Kidney (tissue), 14 donors: ENCODE data around the gene EWSR1. TPM values are rescaled to one million over a fixed set of nuclear protein-coding genes. Genes with fewer than 3 reads are reported as not detected.

Experiments
- DNase-seq, 5 donors: peaks; one replicate each; pipeline ENCODE4 v3.0.0-alpha.2; 2013 to 2020
- FAIRE-seq: peaks from 2 replicates; lab custom pipeline; 2012; peaks lifted over from hg19 to GRCh38; lab: Jason Lieb, UNC
- H3K27ac ChIP-seq, 2 donors: one replicate each; pipeline ENCODE4 v1.7.0; 2013; ENCODE audit warnings: low read depth in 2 of 2, low read length in 2 of 2, inconsistent platforms in 1 of 2
- H3K27me3 ChIP-seq: one replicate; pipeline ENCODE4 v1.7.1; 2013; ENCODE audit warnings: low read length, inconsistent platforms; ENCODE audit not compliant: control insufficient read depth, insufficient read depth
- H3K36me3 ChIP-seq, 3 donors: one replicate each; pipeline versions ENCODE4 v1.7.0 to v1.7.1; 2013; ENCODE audit warnings: low read length in 3 of 3, control low read depth in 1 of 3, inconsistent platforms in 1 of 3; ENCODE audit not compliant: insufficient read depth in 3 of 3, control insufficient read depth in 2 of 3
- H3K4me1 ChIP-seq, 3 donors: one replicate each; pipeline versions ENCODE4 v1.7.0 to v1.7.1; 2013; ENCODE audit warnings: low read length in 3 of 3, inconsistent platforms in 1 of 3, low read depth in 1 of 3; ENCODE audit not compliant: control insufficient read depth in 2 of 3, insufficient read depth in 2 of 3
- H3K4me3 ChIP-seq, 3 donors: one replicate each; pipeline versions ENCODE4 v1.7.0 to v1.8.1; 2013; ENCODE audit warnings: low read length in 3 of 3, control low read depth in 1 of 3, inconsistent platforms in 1 of 3
- H3K9ac ChIP-seq, 3 donors: one replicate each; pipeline versions ENCODE4 v1.7.0 to v1.7.1; 2013; ENCODE audit warnings: low read length in 3 of 3, control low read depth in 1 of 3, inconsistent platforms in 1 of 3
- H3K9me3 ChIP-seq, 3 donors: one replicate each; pipeline versions ENCODE4 v1.7.0 to v1.7.1; 2013; ENCODE audit warnings: low read length in 3 of 3, control low read depth in 1 of 3, inconsistent platforms in 1 of 3; ENCODE audit not compliant: control insufficient read depth in 2 of 3, insufficient read depth in 1 of 3
- intact Hi-C: fragments of 100-400 bp; cut with DNase I; formaldehyde crosslinking; loops from one replicate; pipeline ENCODE4 v1.11.1; 2022
- polyA plus RNA-seq: library from polyadenylated mRNA; stranded (reverse); fragments of 350-450 nt; fragmentation: Illumina TruSeq; extraction: RNeasy Lipid Tissue Mini Kit (QIAGEN cat#74804); gene quantifications from one replicate; pipeline ENCODE4 v1.2.3, GENCODE V29; 2014; ENCODE audit warnings: low read depth, low replicate concordance; ENCODE audit not compliant: insufficient read depth
- total RNA-seq: library from RNA; stranded (reverse); fragmentation: NEBNext Ultra II Directional; extraction: Animal tissue kit (Norgen Biotek cat#: 25700); gene quantifications from one replicate; pipeline ENCODE4 v1.2.1, GENCODE V29; 2021
- TF ChIP-seq, protein P1 (sequence below): IDR thresholded peaks from 3 replicates; pipeline ENCODE4 v1.5.1; 2012; ENCODE audit warnings: mild to moderate bottlenecking, moderate library complexity, borderline replicate concordance; ENCODE audit not compliant: insufficient read depth; ENCODE audit errors: extremely low read depth
- donor health status: control.
- donor health status: control.
- donor health status: control.
- donor health status: control.
- donor health status: control.
- donor health status: DM: yes; HTN: yes; CAD: no.
- donor health status: Normal renal cell carcinoma (clear cell type).

Gene EWSR1
- total and polyA plus RNA-seq, 2 donors from 2014 or later, result 124 to 214 TPM

DNA sequence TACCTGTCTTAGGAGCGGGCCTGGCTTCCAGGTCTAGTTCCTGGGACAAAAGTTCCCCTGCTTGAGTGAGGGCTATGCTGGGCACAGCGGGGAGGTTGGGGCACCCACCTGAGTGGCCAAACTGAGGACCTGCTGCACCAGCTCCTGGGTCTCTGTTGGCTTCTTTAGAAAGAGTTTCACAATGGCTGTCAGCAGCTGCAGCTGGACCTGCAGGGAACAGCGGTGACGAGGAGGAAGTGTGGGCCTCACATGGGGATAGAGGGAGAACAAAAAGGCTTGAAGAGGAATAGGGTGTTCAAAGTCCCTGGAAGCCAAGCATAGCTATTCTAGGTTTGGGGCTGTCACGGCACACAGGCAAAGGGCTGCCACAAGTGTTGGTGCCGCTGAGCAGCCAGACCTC is 74.1 kb downstream of the EWSR1 start:
- H3K4me1 ChIP-seq, result no peaks in the 10 kb centered on the region
- TF ChIP-seq, protein P1, sequence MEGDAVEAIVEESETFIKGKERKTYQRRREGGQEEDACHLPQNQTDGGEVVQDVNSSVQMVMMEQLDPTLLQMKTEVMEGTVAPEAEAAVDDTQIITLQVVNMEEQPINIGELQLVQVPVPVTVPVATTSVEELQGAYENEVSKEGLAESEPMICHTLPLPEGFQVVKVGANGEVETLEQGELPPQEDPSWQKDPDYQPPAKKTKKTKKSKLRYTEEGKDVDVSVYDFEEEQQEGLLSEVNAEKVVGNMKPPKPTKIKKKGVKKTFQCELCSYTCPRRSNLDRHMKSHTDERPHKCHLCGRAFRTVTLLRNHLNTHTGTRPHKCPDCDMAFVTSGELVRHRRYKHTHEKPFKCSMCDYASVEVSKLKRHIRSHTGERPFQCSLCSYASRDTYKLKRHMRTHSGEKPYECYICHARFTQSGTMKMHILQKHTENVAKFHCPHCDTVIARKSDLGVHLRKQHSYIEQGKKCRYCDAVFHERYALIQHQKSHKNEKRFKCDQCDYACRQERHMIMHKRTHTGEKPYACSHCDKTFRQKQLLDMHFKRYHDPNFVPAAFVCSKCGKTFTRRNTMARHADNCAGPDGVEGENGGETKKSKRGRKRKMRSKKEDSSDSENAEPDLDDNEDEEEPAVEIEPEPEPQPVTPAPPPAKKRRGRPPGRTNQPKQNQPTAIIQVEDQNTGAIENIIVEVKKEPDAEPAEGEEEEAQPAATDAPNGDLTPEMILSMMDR, result no peak
- H3K27ac ChIP-seq, result no peak overlapping the region
- no peak overlapping the region for H3K4me3 ChIP-seq
- peaks cover 0 to 55% (median 40%) of the 10 kb centered on the region in 3 donors for H3K36me3 ChIP-seq
- no peaks in the 10 kb centered on the region for H3K9me3 ChIP-seq
- H3K27me3 ChIP-seq, result no peaks in the 10 kb centered on the region
- FAIRE-seq (no peak), DNase-seq (no peak)
- H3K9ac ChIP-seq, result no peak overlapping the region
- intact Hi-C loops, result no loop called here

DNA sequence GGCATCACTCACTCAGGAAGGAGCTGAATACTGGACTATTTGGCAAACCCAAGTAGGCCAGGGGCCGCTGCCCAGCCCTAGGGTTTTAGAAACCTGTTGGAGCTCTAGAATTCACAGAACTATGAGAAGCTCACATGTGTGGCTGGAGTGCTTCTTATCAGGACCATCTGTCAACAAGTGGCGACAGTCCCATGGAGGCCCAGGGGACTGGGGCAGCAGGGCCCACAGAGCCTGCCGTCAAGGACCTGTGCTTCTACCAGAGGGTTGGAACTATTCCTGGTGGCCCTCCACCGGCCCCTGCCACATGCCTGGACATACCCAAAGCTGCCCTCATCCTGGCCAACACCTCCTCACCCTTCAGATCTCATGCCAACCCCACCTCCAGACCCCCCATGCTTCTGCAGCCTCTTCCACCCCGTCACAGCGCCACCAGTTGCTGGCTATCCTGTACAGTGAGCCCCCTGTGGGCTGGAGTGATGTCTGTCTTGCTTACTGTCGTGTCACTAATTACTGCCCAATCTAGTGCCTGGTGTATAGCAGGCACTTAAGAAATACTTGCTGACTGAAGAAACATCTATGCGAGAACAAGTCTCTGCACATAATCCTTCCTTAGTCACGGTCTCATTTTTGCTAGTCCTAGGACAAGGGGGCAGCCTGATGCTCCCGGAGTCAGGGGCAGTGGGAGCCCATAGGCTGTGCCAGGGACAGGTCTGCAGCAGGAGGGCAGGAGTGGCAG is 74.7 kb downstream of the EWSR1 start:
- H3K9me3 ChIP-seq, result no peaks in the 10 kb centered on the region
- H3K4me1 ChIP-seq, result no peaks in the 10 kb centered on the region
- no peaks in the 10 kb centered on the region for H3K27me3 ChIP-seq
- FAIRE-seq (no peak), DNase-seq (no peak)
- peaks cover 0 to 56% (median 43%) of the 10 kb centered on the region in 3 donors for H3K36me3 ChIP-seq
- no peak overlapping the region for H3K27ac ChIP-seq
- no peak overlapping the region for H3K9ac ChIP-seq
- TF ChIP-seq, protein P1, result no peak
- no peak overlapping the region for H3K4me3 ChIP-seq
- intact Hi-C loops, result no loop called here

DNA sequence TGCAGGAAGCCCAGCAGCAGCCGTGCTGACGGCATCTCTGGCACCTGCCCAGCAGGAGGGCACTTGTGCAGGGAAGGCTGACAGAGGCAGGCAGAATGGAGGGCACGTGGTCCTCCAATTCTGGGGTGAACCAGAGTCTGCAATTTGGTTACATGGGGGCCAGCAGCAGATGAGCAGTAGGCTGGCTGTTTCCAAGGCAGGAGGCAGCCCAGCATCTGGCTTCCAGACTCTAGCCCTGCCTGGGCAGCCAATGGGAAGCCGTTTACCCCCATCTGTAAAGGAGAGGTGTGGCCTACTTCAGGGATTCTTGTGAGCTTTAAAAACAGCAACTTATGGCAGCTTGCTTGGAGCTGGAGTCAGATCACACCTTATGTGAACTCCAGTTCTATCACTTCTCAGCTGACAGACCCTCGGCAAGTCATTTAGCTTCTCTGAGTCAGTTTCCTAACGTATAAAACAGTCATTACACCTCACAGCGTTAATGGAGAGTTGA is 75.3 kb downstream of the EWSR1 start:
- H3K27ac ChIP-seq, result no peak overlapping the region
- H3K27me3 ChIP-seq, result no peaks in the 10 kb centered on the region
- intact Hi-C loops, result no loop called here
- H3K36me3 ChIP-seq, result peaks cover 0 to 57% (median 47%) of the 10 kb centered on the region in 3 donors
- no peak for FAIRE-seq
- no peak for DNase-seq
- H3K9ac ChIP-seq, result no peak overlapping the region
- no peaks in the 10 kb centered on the region for H3K4me1 ChIP-seq
- TF ChIP-seq, protein P1, result no peak
- H3K4me3 ChIP-seq, result no peak overlapping the region
- H3K9me3 ChIP-seq, result no peaks in the 10 kb centered on the region
